ENCODE data around the gene IVD.
A peak's percentile ranks its signal among the peaks of the same experiment; 100 is the strongest.

IVD gene

GRCh38 chr15:40440743-40441564, 35.4 kb downstream of the IVD start, which contains the start of gene BAHD1:
Gene BAHD1 (plus strand): TSS chr15:40440953. CDS start chr15:40458465, 17,512 bp downstream.
- peak; percentile 100 for DNase-seq (ENCODE audit: insufficient read length, low spot score)
- peak; percentile 94 for FAIRE-seq
- TF ChIP-seq POU2F2 (IDR thresholded peaks at IDR 0.05; ENCODE audit: low read depth, low read length) (no peak), POLR2A (IDR thresholded peaks at IDR 0.05; ENCODE audit: low read depth, low read length) (no peak), POLR2AphosphoS5 (IDR thresholded peaks at IDR 0.05; ENCODE audit: low read depth, low read length) (no peak), PAX5 (IDR thresholded peaks at IDR 0.05; ENCODE audit: insufficient read depth, low read length, severe bottlenecking) (no peak), SPI1 (IDR thresholded peaks at IDR 0.05; ENCODE audit: low read depth, low read length) (no peak), TAF1 (IDR thresholded peaks at IDR 0.05; ENCODE audit: low read depth, low read length) (no peak)

GRCh38 chr15:40441565-40442531, 36.3 kb downstream of the IVD start:
- TF ChIP-seq SPI1 (IDR thresholded peaks at IDR 0.05; ENCODE audit: low read depth, low read length): no peak
- TF ChIP-seq TAF1 (IDR thresholded peaks at IDR 0.05; ENCODE audit: low read depth, low read length): no peak
- TF ChIP-seq PAX5 (IDR thresholded peaks at IDR 0.05; ENCODE audit: insufficient read depth, low read length, severe bottlenecking): no peak
- TF ChIP-seq POLR2A (IDR thresholded peaks at IDR 0.05; ENCODE audit: low read depth, low read length): no peak
- no peak for TF ChIP-seq POLR2AphosphoS5 (IDR thresholded peaks at IDR 0.05; ENCODE audit: low read depth, low read length)
- no peak for TF ChIP-seq POU2F2 (IDR thresholded peaks at IDR 0.05; ENCODE audit: low read depth, low read length)
- DNase-seq (ENCODE audit: insufficient read length, low spot score) (no peak), FAIRE-seq (peak; percentile 50)

GRCh38 chr15:40443255-40443654, 37.7 kb downstream of the IVD start:
- DNase-seq (ENCODE audit: insufficient read length, low spot score) (no peak), FAIRE-seq (no peak)
- no peak for TF ChIP-seq PAX5 (IDR thresholded peaks at IDR 0.05; ENCODE audit: insufficient read depth, low read length, severe bottlenecking)
- no peak for TF ChIP-seq SPI1 (IDR thresholded peaks at IDR 0.05; ENCODE audit: low read depth, low read length)
- TF ChIP-seq POU2F2 (IDR thresholded peaks at IDR 0.05; ENCODE audit: low read depth, low read length): no peak
- no peak for TF ChIP-seq POLR2AphosphoS5 (IDR thresholded peaks at IDR 0.05; ENCODE audit: low read depth, low read length)
- TF ChIP-seq POLR2A (IDR thresholded peaks at IDR 0.05; ENCODE audit: low read depth, low read length): no peak
- no peak for TF ChIP-seq TAF1 (IDR thresholded peaks at IDR 0.05; ENCODE audit: low read depth, low read length)

- TF ChIP-seq POLR2A (IDR thresholded peaks at IDR 0.05; ENCODE audit: low read depth, low read length) (no peak), TAF1 (IDR thresholded peaks at IDR 0.05; ENCODE audit: low read depth, low read length) (no peak), POU2F2 (IDR thresholded peaks at IDR 0.05; ENCODE audit: low read depth, low read length) (no peak), POLR2AphosphoS5 (IDR thresholded peaks at IDR 0.05; ENCODE audit: low read depth, low read length) (no peak), PAX5 (IDR thresholded peaks at IDR 0.05; ENCODE audit: insufficient read depth, low read length, severe bottlenecking) (no peak), SPI1 (IDR thresholded peaks at IDR 0.05; ENCODE audit: low read depth, low read length) (no peak)
- FAIRE-seq: no peak
- DNase-seq (ENCODE audit: insufficient read length, low spot score): no peak
These were observed 38.3 kb downstream of the IVD start for GRCh38 chr15:40443846-40444245.

- DNase-seq (ENCODE audit: insufficient read length, low spot score) (no peak), FAIRE-seq (no peak)
- TF ChIP-seq PAX5 (IDR thresholded peaks at IDR 0.05; ENCODE audit: insufficient read depth, low read length, severe bottlenecking) (no peak), TAF1 (IDR thresholded peaks at IDR 0.05; ENCODE audit: low read depth, low read length) (no peak), POU2F2 (IDR thresholded peaks at IDR 0.05; ENCODE audit: low read depth, low read length) (no peak), SPI1 (IDR thresholded peaks at IDR 0.05; ENCODE audit: low read depth, low read length) (no peak), POLR2AphosphoS5 (IDR thresholded peaks at IDR 0.05; ENCODE audit: low read depth, low read length) (no peak), POLR2A (IDR thresholded peaks at IDR 0.05; ENCODE audit: low read depth, low read length) (no peak)
These were observed 39.1 kb downstream of the IVD start for GRCh38 chr15:40444736-40445135.

GRCh38 chr15:40445421-40445922, 39.9 kb downstream of the IVD start:
- no peak for DNase-seq (ENCODE audit: insufficient read length, low spot score)
- FAIRE-seq: no peak
- no peak for TF ChIP-seq TAF1 (IDR thresholded peaks at IDR 0.05; ENCODE audit: low read depth, low read length)
- no peak for TF ChIP-seq POLR2AphosphoS5 (IDR thresholded peaks at IDR 0.05; ENCODE audit: low read depth, low read length)
- TF ChIP-seq SPI1 (IDR thresholded peaks at IDR 0.05; ENCODE audit: low read depth, low read length): no peak
- TF ChIP-seq PAX5 (IDR thresholded peaks at IDR 0.05; ENCODE audit: insufficient read depth, low read length, severe bottlenecking): no peak
- TF ChIP-seq POU2F2 (IDR thresholded peaks at IDR 0.05; ENCODE audit: low read depth, low read length): no peak
- TF ChIP-seq POLR2A (IDR thresholded peaks at IDR 0.05; ENCODE audit: low read depth, low read length): no peak

- TF ChIP-seq POU2F2 (IDR thresholded peaks at IDR 0.05; ENCODE audit: low read depth, low read length) (no peak), PAX5 (IDR thresholded peaks at IDR 0.05; ENCODE audit: insufficient read depth, low read length, severe bottlenecking) (no peak), TAF1 (IDR thresholded peaks at IDR 0.05; ENCODE audit: low read depth, low read length) (no peak), POLR2AphosphoS5 (IDR thresholded peaks at IDR 0.05; ENCODE audit: low read depth, low read length) (no peak), POLR2A (IDR thresholded peaks at IDR 0.05; ENCODE audit: low read depth, low read length) (no peak), SPI1 (IDR thresholded peaks at IDR 0.05; ENCODE audit: low read depth, low read length) (no peak)
- FAIRE-seq: no peak
- DNase-seq (ENCODE audit: insufficient read length, low spot score): no peak
These were observed 40.5 kb downstream of the IVD start for GRCh38 chr15:40446144-40446543.

GRCh38 chr15:40448354-40448753, 42.8 kb downstream of the IVD start:
- no peak for DNase-seq (ENCODE audit: insufficient read length, low spot score)
- no peak for FAIRE-seq
- TF ChIP-seq POU2F2 (IDR thresholded peaks at IDR 0.05; ENCODE audit: low read depth, low read length) (no peak), TAF1 (IDR thresholded peaks at IDR 0.05; ENCODE audit: low read depth, low read length) (no peak), PAX5 (IDR thresholded peaks at IDR 0.05; ENCODE audit: insufficient read depth, low read length, severe bottlenecking) (no peak), POLR2AphosphoS5 (IDR thresholded peaks at IDR 0.05; ENCODE audit: low read depth, low read length) (no peak), SPI1 (IDR thresholded peaks at IDR 0.05; ENCODE audit: low read depth, low read length) (no peak), POLR2A (IDR thresholded peaks at IDR 0.05; ENCODE audit: low read depth, low read length) (no peak)

Measured in GM12891 (cell line).